Measurements from ENCODE around the gene RTEL1.

DNA sequence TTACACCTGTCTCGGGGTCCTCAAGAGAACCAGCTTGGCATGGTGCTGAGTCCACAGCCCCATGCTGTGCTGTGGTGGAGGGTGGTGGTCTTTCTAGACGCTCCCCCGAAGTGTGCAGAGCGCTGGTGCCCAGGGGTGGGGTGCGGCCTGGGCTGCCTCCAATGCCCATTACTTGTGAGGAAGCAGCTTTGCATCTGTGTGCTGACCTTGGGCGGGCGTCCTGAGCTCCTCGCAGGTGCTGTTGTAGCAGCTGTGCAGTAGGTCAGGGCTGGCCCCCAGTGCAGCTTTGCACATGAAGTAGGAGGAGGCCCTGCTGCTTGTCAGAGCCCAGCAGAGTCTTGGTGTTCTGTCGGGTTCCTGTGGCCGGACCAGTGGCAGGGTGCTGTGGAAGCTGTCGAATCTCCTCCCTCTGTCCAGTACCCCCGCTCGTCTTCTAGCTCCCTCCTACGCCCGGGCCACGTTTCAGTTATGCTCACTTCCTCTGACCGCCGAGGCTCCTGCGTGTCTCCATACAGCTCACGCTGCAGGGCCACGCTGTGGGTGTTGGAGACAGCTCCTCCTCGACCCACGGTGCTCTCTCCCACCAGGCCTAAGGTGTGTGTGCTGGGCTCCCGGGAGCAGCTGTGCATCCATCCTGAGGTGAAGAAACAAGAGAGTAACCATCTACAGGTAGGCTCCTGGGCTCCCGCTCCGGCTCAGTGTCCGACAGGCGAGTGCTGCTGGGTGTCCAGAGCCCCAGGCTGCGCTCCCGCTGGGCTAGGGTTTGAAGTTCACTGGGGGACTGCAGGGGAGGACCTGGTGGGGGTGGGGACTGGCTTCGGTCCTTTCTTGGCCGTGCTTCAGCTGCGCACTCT lies 4.1 kb downstream of the RTEL1 start:
- TF ChIP-seq, protein P1, sequence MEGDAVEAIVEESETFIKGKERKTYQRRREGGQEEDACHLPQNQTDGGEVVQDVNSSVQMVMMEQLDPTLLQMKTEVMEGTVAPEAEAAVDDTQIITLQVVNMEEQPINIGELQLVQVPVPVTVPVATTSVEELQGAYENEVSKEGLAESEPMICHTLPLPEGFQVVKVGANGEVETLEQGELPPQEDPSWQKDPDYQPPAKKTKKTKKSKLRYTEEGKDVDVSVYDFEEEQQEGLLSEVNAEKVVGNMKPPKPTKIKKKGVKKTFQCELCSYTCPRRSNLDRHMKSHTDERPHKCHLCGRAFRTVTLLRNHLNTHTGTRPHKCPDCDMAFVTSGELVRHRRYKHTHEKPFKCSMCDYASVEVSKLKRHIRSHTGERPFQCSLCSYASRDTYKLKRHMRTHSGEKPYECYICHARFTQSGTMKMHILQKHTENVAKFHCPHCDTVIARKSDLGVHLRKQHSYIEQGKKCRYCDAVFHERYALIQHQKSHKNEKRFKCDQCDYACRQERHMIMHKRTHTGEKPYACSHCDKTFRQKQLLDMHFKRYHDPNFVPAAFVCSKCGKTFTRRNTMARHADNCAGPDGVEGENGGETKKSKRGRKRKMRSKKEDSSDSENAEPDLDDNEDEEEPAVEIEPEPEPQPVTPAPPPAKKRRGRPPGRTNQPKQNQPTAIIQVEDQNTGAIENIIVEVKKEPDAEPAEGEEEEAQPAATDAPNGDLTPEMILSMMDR (IDR thresholded peaks at IDR 0.05) = no peak
- TF ChIP-seq POLR2A (IDR thresholded peaks at IDR 0.05) = no peak

Data from body of pancreas (tissue), 4 donors.